Measurements from ENCODE around the gene CLIC1.

DNA sequence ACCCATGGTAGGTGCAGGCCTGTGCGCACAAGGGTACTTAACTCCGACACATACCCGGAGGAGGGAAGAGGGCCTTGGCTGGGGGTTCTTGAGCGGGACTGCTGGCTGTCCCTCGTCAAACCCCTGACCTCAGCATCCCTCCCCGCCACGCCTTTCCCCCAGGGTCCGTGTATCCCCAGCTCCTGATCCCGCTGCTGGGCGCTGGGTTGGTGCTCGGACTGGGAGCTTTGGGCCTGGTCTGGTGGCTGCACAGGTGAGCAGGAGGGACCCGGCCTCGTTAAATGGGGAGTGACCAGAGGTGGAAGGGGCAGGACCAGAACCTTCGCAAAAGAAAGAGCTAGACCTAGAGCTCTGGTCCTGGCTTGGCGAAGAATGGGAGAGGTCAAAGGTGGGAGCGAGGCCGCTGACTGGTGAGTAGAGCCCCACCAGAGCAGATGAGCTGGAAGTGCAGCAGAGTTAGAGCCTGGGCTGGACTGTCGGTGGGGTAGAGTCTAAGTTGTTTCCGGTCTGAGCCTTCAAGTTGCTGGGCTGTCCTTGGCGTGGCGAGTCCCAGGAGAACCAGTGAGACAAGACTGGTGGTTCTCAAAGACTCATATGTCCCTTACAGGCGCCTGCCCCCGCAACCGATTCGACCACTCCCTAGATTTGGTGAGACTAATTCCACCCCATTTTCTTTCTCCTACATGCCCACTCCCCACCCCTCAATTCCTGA lies 12.2 kb downstream of the CLIC1 start:
- TF ChIP-seq, protein P1, sequence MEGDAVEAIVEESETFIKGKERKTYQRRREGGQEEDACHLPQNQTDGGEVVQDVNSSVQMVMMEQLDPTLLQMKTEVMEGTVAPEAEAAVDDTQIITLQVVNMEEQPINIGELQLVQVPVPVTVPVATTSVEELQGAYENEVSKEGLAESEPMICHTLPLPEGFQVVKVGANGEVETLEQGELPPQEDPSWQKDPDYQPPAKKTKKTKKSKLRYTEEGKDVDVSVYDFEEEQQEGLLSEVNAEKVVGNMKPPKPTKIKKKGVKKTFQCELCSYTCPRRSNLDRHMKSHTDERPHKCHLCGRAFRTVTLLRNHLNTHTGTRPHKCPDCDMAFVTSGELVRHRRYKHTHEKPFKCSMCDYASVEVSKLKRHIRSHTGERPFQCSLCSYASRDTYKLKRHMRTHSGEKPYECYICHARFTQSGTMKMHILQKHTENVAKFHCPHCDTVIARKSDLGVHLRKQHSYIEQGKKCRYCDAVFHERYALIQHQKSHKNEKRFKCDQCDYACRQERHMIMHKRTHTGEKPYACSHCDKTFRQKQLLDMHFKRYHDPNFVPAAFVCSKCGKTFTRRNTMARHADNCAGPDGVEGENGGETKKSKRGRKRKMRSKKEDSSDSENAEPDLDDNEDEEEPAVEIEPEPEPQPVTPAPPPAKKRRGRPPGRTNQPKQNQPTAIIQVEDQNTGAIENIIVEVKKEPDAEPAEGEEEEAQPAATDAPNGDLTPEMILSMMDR (IDR thresholded peaks at IDR 0.05; ENCODE audit: poor library complexity): no peak
- TF ChIP-seq EZH2phosphoT487 (IDR thresholded peaks at IDR 0.05; ENCODE audit: low read depth, severe bottlenecking, unreplicated experiment): no peak
- TF ChIP-seq EZH2 (IDR thresholded peaks at IDR 0.05; ENCODE audit: borderline replicate concordance): no peak
